Neural progenitor cell (in vitro differentiated cells): ENCODE results near the gene GPR137B.

Source experiments
- CTCF ChIP-seq: fragments of 200-600 bp; sonication (generic); IDR thresholded peaks from 2 replicates; pipeline ENCODE4 v1.5.1; 2017; ENCODE audit warnings: antibody characterized with exemption, mild to moderate bottlenecking
- EZH2 ChIP-seq: fragments of 200-600 bp; sonication (generic); IDR thresholded peaks from 2 replicates; pipeline ENCODE4 v1.6.1; 2017; ENCODE audit warnings: antibody characterized with exemption, mild to moderate bottlenecking, moderate library complexity

GRCh38 chr1:236214761-236215160 is 72.4 kb downstream of the GPR137B start:
- no peak for TF ChIP-seq CTCF
- no peak for TF ChIP-seq EZH2
